Smooth muscle cell (in vitro differentiated cells): ENCODE results near the gene VASN. TPM values are rescaled to one million over a fixed set of nuclear protein-coding genes. Genes with fewer than 3 reads are reported as not detected.

Experiments
- DNase-seq: peaks from one replicate; lab custom pipeline; 2025; ENCODE audit not compliant: unreplicated experiment; lab: John Stamatoyannopoulos, UW
- H2AFZ ChIP-seq: fragments of 200-600 bp; sonication (generic); 2 replicates; pipeline ENCODE4 v1.6.0; 2016; ENCODE audit warnings: antibody characterized with exemption, low read depth, mild to moderate bottlenecking
- H3F3A ChIP-seq: fragments of 200-600 bp; sonication (generic); 2 replicates; pipeline ENCODE4 v1.6.0; 2017; ENCODE audit warnings: antibody characterized with exemption, low read depth
- H3K27ac ChIP-seq: fragments of 200-600 bp; sonication (generic); 2 replicates; pipeline ENCODE4 v1.5.1; 2016; ENCODE audit warnings: low read depth, mild to moderate bottlenecking
- H3K27me3 ChIP-seq: fragments of 200-600 bp; sonication (generic); 2 replicates; pipeline ENCODE4 v1.6.1; 2016; ENCODE audit warnings: low read depth, mild to moderate bottlenecking
- H3K36me3 ChIP-seq: fragments of 200-600 bp; sonication (generic); 2 replicates; pipeline ENCODE4 v1.5.1; 2016; ENCODE audit warnings: low read depth
- H3K4me1 ChIP-seq: fragments of 200-600 bp; sonication (generic); 2 replicates; pipeline ENCODE4 v1.5.1; 2016; ENCODE audit warnings: low read depth
- H3K4me2 ChIP-seq: fragments of 200-600 bp; sonication (generic); 2 replicates; pipeline ENCODE4 v1.6.0; 2016; ENCODE audit warnings: mild to moderate bottlenecking
- H3K4me3 ChIP-seq: fragments of 200-600 bp; sonication (generic); 2 replicates; pipeline ENCODE4 v1.5.1; 2016; ENCODE audit warnings: mild to moderate bottlenecking
- H3K79me2 ChIP-seq: fragments of 200-600 bp; sonication (generic); 2 replicates; pipeline ENCODE4 v1.6.0; 2016; ENCODE audit warnings: low read depth, mild to moderate bottlenecking
- H3K9ac ChIP-seq: fragments of 200-600 bp; sonication (generic); 2 replicates; pipeline ENCODE4 v1.6.0; 2016; ENCODE audit warnings: low read depth
- H3K9me3 ChIP-seq: fragments of 200-600 bp; sonication (generic); replicated peaks from 2 replicates; pipeline ENCODE4 v1.5.1; 2016; ENCODE audit warnings: low read depth
- H4K20me1 ChIP-seq: fragments of 200-600 bp; sonication (generic); 2 replicates; pipeline ENCODE4 v1.6.0; 2016; ENCODE audit warnings: low read depth
- WGBS: methylation state at CpG from one replicate; pipeline ENCODE4 v1.1.7; 2016; ENCODE audit warnings: low lambda C conversion rate; 5-methylcytosine and 5-hydroxymethylcytosine counted together
- polyA plus RNA-seq: library from polyadenylated mRNA; unstranded; fragments of >200 nt; fragmentation: Nextera tagmentation; extraction: Ambion mirVana; gene quantifications from 2 replicates; pipeline ENCODE4 v1.2.1, GENCODE V29; 2016
- total RNA-seq: library from RNA; depleted of rRNA; stranded (reverse); fragments of >200 nt; gene quantifications from 2 replicates; pipeline ENCODE4 v1.2.3, GENCODE V29; 2014
- TF ChIP-seq, protein P1 (sequence below): fragments of 200-600 bp; sonication (generic); IDR thresholded peaks from 2 replicates; pipeline ENCODE4 v1.5.1; 2017; ENCODE audit warnings: borderline replicate concordance, mild to moderate bottlenecking, antibody characterized with exemption; ENCODE audit not compliant: insufficient read depth, poor library complexity, severe bottlenecking

VASN gene
- total and polyA plus RNA-seq, 2 experiments from 2014 or later = 30.0 to 150 TPM

GRCh38 chr16:4403133-4403949, 31.7 kb downstream of the VASN start:
- no peaks in the 10 kb centered on the region for H3K36me3 ChIP-seq
- H3K4me1 ChIP-seq = no peaks in the 10 kb centered on the region
- no peak for DNase-seq
- no peaks in the 10 kb centered on the region for H3F3A ChIP-seq
- no peak overlapping the region for H3K27ac ChIP-seq
- no peaks in the 10 kb centered on the region for H3K9me3 ChIP-seq
- TF ChIP-seq, protein P1, sequence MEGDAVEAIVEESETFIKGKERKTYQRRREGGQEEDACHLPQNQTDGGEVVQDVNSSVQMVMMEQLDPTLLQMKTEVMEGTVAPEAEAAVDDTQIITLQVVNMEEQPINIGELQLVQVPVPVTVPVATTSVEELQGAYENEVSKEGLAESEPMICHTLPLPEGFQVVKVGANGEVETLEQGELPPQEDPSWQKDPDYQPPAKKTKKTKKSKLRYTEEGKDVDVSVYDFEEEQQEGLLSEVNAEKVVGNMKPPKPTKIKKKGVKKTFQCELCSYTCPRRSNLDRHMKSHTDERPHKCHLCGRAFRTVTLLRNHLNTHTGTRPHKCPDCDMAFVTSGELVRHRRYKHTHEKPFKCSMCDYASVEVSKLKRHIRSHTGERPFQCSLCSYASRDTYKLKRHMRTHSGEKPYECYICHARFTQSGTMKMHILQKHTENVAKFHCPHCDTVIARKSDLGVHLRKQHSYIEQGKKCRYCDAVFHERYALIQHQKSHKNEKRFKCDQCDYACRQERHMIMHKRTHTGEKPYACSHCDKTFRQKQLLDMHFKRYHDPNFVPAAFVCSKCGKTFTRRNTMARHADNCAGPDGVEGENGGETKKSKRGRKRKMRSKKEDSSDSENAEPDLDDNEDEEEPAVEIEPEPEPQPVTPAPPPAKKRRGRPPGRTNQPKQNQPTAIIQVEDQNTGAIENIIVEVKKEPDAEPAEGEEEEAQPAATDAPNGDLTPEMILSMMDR = no peak
- no peaks in the 10 kb centered on the region for H3K27me3 ChIP-seq
- H4K20me1 ChIP-seq = no peaks in the 10 kb centered on the region
- H3K9ac ChIP-seq = no peak overlapping the region
- H2AFZ ChIP-seq = no peak overlapping the region
- H3K4me2 ChIP-seq = no peak overlapping the region
- WGBS = 88% methylated on average over 24 of the region's 24 CpGs
- no peaks in the 10 kb centered on the region for H3K79me2 ChIP-seq
- no peak overlapping the region for H3K4me3 ChIP-seq

GRCh38 chr16:4404247-4404966, 32.8 kb downstream of the VASN start:
- Histone ChIP-seq H3K4me3 (no peak overlapping the region), H3K4me2 (no peak overlapping the region), H3K4me1 (no peaks in the 10 kb centered on the region), H4K20me1 (no peaks in the 10 kb centered on the region), H3K36me3 (no peaks in the 10 kb centered on the region), H3F3A (no peaks in the 10 kb centered on the region), H3K27me3 (no peaks in the 10 kb centered on the region), H3K79me2 (no peaks in the 10 kb centered on the region), H3K27ac (no peak overlapping the region), H3K9me3 (no peaks in the 10 kb centered on the region), H3K9ac (no peak overlapping the region), H2AFZ (no peak overlapping the region)
- TF ChIP-seq, protein P1 = peak; percentile 60
- 70% methylated on average over 18 of the region's 20 CpGs for WGBS
- no peak for DNase-seq

- Histone ChIP-seq H3K27ac (no peak overlapping the region), H2AFZ (no peak overlapping the region), H3K9ac (no peak overlapping the region), H3K36me3 (no peaks in the 10 kb centered on the region), H3K9me3 (no peaks in the 10 kb centered on the region), H4K20me1 (no peaks in the 10 kb centered on the region), H3K4me2 (no peak overlapping the region), H3K79me2 (no peaks in the 10 kb centered on the region), H3K27me3 (no peaks in the 10 kb centered on the region), H3K4me1 (no peaks in the 10 kb centered on the region), H3K4me3 (no peak overlapping the region), H3F3A (no peaks in the 10 kb centered on the region)
- WGBS = 91% methylated on average over 24 of the region's 24 CpGs
- TF ChIP-seq, protein P1 = no peak
- no peak for DNase-seq
Observed at GRCh38 chr16:4404967-4405696, 33.5 kb downstream of the VASN start.
